Retinal pigment epithelial cell (primary cell): Measurements from ENCODE around the gene SRCAP.

Source experiments
- DNase-seq: peaks from one replicate; pipeline ENCODE4 v3.0.0-alpha.2; 2010; ENCODE audit warnings: low read depth
- H3K4me3 ChIP-seq: 2 replicates; pipeline ENCODE4 v1.5.1; 2011; ENCODE audit warnings: mild to moderate bottlenecking, low read length, control low read depth, moderate library complexity
- CTCF ChIP-seq: conservative IDR thresholded peaks from 2 replicates; pipeline ENCODE4 v1.5.1; 2011; ENCODE audit warnings: low read depth, low read length, control low read depth, inconsistent platforms

The SRCAP gene

DNA sequence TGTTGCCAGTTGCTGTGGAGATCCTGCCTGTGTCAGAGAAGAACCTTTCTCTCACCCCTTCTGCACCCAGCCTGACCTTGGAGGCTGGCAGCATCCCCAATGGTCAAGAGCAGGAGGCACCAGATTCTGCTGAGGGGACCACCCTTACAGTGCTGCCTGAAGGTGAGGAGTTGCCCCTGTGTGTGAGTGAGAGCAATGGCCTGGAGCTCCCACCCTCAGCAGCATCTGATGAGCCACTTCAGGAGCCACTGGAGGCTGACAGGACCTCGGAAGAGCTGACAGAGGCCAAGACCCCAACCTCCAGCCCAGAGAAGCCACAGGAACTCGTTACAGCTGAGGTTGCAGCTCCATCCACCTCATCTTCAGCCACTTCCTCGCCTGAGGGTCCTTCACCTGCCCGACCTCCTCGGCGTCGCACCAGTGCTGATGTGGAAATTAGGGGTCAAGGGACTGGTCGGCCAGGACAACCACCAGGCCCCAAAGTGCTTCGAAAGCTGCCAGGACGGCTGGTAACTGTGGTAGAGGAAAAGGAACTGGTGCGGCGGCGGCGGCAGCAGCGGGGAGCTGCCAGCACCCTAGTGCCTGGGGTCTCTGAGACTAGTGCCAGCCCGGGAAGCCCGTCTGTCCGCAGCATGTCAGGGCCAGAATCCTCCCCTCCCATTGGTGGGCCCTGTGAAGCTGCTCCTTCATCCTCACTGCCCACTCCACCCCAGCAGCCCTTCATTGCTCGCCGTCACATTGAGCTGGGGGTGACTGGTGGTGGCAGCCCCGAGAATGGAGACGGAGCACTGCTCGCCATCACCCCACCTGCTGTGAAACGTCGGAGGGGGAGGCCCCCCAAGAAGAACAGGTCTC, 39.0 kb downstream of the SRCAP start:
- no peak for TF ChIP-seq CTCF
- H3K4me3 ChIP-seq: no peak overlapping the region
- no peak for DNase-seq

GRCh38 chr16:30738984-30739951, 40.3 kb downstream of the SRCAP start:
- no peak overlapping the region for H3K4me3 ChIP-seq
- no peak for TF ChIP-seq CTCF
- DNase-seq: no peak

DNA sequence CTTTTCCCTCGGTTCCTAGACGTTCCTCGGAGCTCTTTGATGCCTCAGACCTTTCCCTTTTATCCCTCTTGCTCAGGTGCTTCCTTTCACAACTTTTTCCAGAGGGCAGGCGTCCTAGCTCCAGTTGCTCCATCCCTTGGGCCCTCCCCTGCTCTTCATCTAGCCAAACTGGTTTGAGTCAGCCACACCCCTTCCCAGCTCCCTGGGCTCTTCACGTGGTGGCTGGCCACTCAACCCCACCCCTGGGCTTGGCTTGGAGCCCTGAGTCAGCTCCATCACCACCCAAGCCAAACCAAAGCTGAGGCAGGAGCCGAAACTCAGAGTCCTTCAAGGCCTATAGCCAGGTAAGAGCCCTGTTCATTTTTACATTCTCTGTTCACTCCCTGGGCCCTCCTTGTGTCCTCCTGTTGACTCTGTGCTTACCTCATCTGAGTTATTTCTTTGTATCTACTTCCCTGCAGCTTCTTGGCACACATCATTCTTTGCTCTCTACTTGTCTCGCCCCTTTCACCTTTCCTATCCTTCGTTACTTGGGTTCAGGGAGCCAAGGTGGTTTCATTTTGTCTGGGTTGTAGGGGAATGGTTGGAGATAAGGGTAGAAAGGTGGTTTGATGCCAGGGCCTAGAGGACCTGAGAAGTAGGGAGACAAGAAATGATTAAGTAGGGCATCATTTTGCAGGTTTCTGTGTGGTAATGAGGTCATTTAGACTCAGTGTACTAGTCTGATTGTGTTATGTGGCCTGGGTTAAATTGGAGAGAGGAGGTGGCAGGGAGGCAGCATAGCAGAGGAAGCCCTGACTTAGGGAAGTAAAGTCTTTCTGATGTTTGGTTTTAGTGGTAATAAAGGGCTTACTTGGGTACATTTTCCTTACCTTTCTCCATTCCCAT, 41.6 kb downstream of the SRCAP start:
- peak; percentile 34 for DNase-seq
- H3K4me3 ChIP-seq: no peak overlapping the region
- TF ChIP-seq CTCF: no peak

GRCh38 chr16:30741461-30741914, 42.5 kb downstream of the SRCAP start:
- peak; percentile 83 for DNase-seq
- no peak for TF ChIP-seq CTCF
- H3K4me3 ChIP-seq: no peak overlapping the region

GRCh38 chr16:30743716-30744115, 44.7 kb downstream of the SRCAP start:
- TF ChIP-seq CTCF: no peak
- DNase-seq: no peak

DNA sequence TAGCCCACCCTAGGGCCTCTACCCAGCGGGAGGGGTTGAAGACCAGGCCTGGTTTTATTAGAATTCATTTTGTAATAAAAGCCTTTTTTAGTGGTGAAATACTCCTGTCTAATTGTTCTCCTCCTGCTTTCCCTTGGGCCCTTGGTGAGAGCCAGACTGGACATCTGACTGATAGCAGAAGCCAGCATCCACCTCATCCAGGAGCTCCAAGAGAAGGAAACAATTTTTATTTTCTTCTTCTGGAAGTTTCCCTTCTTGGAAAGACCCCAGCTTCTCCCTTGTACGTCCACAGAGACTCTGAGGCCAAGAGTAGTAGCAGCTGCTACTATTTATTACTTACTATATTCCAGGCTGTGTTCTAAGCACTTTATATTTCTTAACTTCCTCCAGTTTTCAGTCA, 45.2 kb downstream of the SRCAP start:
- no peak for TF ChIP-seq CTCF
- DNase-seq: no peak
- no peak overlapping the region for H3K4me3 ChIP-seq

More at GRCh38 chr16:30743716-30744115, 44.7 kb downstream of the SRCAP start:
- H3K4me3 ChIP-seq: no peak overlapping the region
